22Rv1 (cell line): Measurements from ENCODE around the gene ZNF678.

Source experiments
- CTCF ChIP-seq: fragments of 450-650 bp; IDR thresholded peaks from 2 replicates; pipeline ENCODE4 v1.5.1; 2017; ENCODE audit warnings: mild to moderate bottlenecking
- ZFX ChIP-seq: fragments of 450-650 bp; IDR thresholded peaks from 2 replicates; pipeline ENCODE4 v1.6.1; 2017; ENCODE audit warnings: antibody characterized with exemption, borderline replicate concordance

- TF ChIP-seq CTCF (no peak), ZFX (no peak)
These were observed 41.6 kb upstream of the ZNF678 start for GRCh38 chr1:227521782-227522181.
